ENCODE measurements around the gene DENND1A.
A peak's percentile ranks its signal among the peaks of the same experiment; 100 is the strongest.

The DENND1A gene

DNA sequence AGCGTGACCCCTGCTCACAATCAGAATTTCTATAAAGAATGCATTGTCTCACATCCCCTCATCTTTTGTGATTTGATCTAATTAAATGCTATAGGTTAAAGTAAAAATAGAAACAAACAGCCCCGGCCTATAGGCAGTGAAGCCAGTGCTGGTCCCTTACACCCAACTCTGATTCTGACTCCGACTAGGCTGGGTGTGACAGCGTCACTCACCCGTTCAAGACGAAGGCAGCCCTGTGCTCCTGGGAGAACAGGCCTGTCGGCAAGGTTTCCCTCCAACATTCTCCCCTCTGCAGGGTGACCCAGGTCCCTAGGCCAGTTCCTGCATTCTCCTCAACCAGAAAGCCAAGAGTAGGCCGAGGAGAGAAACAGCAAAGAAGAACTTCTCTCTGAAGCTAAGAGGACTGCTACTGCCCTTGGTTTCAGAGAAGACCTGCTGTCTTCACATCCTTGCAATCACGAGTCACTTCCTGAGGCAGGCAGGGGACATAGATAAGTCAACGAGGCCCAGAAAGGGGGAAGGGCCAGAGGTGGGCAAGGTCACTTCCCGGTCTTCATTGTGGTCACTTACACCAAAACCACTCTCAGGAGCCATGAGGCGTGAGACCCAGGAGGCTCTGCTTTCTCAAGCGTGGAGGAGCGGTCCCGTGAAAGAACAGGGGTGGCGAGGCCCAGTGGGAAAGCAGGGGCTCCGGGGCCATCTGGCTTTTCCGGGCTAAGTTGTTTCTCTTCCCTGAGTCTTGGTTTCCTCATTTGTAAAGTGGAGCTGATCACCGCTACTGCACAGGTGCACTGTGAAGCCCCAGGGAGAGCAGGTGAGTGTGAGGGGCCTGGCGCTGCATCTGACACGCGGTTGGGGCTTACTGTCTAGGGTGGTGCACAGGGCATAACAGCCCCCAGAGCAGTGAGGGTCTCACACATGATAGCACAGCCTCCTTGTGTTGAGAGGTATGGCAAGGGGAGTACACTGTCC, 373.2 kb downstream of the DENND1A start:
- peaks cover 23% of the 10 kb centered on the region for H3K4me1 Mint-ChIP-seq (ENCODE audit: low read depth)
- intact Hi-C loops (cut with micrococcal nuclease) = no loop called here
- H3K27ac Mint-ChIP-seq = no peak overlapping the region
- no peak overlapping the region for H3K4me3 Mint-ChIP-seq
- H3K9me3 Mint-ChIP-seq = no peaks in the 10 kb centered on the region
- no peaks in the 10 kb centered on the region for H3K27me3 Mint-ChIP-seq
- H3K36me3 Mint-ChIP-seq (ENCODE audit: low read depth) = peaks cover 88% of the 10 kb centered on the region

- no peak overlapping the region for H3K27ac Mint-ChIP-seq
- H3K4me1 Mint-ChIP-seq (ENCODE audit: low read depth) = peaks cover 34% of the 10 kb centered on the region
- H3K9me3 Mint-ChIP-seq = no peaks in the 10 kb centered on the region
- H3K27me3 Mint-ChIP-seq = no peaks in the 10 kb centered on the region
- no peak overlapping the region for H3K4me3 Mint-ChIP-seq
- H3K36me3 Mint-ChIP-seq (ENCODE audit: low read depth) = peaks cover 84% of the 10 kb centered on the region
- intact Hi-C loops (cut with micrococcal nuclease) = no loop called here
Measured at GRCh38 chr9:123555646-123556045, 374.3 kb downstream of the DENND1A start.

GRCh38 chr9:123552530-123552929, 377.4 kb downstream of the DENND1A start:
- H3K36me3 Mint-ChIP-seq (ENCODE audit: low read depth) = peaks cover 73% of the 10 kb centered on the region
- peaks cover 58% of the 10 kb centered on the region for H3K4me1 Mint-ChIP-seq (ENCODE audit: low read depth)
- H3K4me3 Mint-ChIP-seq = no peak overlapping the region
- H3K27me3 Mint-ChIP-seq = no peaks in the 10 kb centered on the region
- intact Hi-C loops (cut with micrococcal nuclease) = no loop called here
- H3K27ac Mint-ChIP-seq = no peak overlapping the region
- H3K9me3 Mint-ChIP-seq = no peaks in the 10 kb centered on the region

- Mint-ChIP-seq H3K4me1 (ENCODE audit: low read depth) (peaks cover 50% of the 10 kb centered on the region), H3K36me3 (ENCODE audit: low read depth) (peaks cover 65% of the 10 kb centered on the region), H3K27me3 (no peaks in the 10 kb centered on the region), H3K27ac (peak overlapping the region; percentile 13), H3K9me3 (no peaks in the 10 kb centered on the region), H3K4me3 (no peak overlapping the region)
- intact Hi-C loops (cut with micrococcal nuclease) = no loop called here
Measured at GRCh38 chr9:123551734-123552133, 378.2 kb downstream of the DENND1A start.

- Mint-ChIP-seq H3K27me3 (no peaks in the 10 kb centered on the region), H3K36me3 (ENCODE audit: low read depth) (peaks cover 55% of the 10 kb centered on the region), H3K27ac (peak overlapping the region; percentile 60)
Measured at GRCh38 chr9:123550797-123551196, 379.1 kb downstream of the DENND1A start.

GRCh38 chr9:123550012-123550411, 379.9 kb downstream of the DENND1A start:
- no peaks in the 10 kb centered on the region for H3K9me3 Mint-ChIP-seq
- H3K4me3 Mint-ChIP-seq = no peak overlapping the region
- H3K27ac Mint-ChIP-seq = peak overlapping the region; percentile 60

More at GRCh38 chr9:123550797-123551196, 379.1 kb downstream of the DENND1A start:
- H3K4me1 Mint-ChIP-seq (ENCODE audit: low read depth) = peaks cover 46% of the 10 kb centered on the region
- H3K9me3 Mint-ChIP-seq = no peaks in the 10 kb centered on the region
- H3K4me3 Mint-ChIP-seq = no peak overlapping the region
- intact Hi-C loops (cut with micrococcal nuclease) = no loop called here

GRCh38 chr9:123548741-123549545, 381.0 kb downstream of the DENND1A start:
- peak overlapping the region; percentile 32 for H3K4me3 Mint-ChIP-seq
- peak overlapping the region; percentile 27 for H3K27ac Mint-ChIP-seq
- H3K9me3 Mint-ChIP-seq = no peaks in the 10 kb centered on the region

More at GRCh38 chr9:123550012-123550411, 379.9 kb downstream of the DENND1A start:
- peaks cover 48% of the 10 kb centered on the region for H3K36me3 Mint-ChIP-seq (ENCODE audit: low read depth)
- no peaks in the 10 kb centered on the region for H3K27me3 Mint-ChIP-seq
- intact Hi-C loops (cut with micrococcal nuclease) = no loop called here
- H3K4me1 Mint-ChIP-seq (ENCODE audit: low read depth) = peaks cover 46% of the 10 kb centered on the region

DNA sequence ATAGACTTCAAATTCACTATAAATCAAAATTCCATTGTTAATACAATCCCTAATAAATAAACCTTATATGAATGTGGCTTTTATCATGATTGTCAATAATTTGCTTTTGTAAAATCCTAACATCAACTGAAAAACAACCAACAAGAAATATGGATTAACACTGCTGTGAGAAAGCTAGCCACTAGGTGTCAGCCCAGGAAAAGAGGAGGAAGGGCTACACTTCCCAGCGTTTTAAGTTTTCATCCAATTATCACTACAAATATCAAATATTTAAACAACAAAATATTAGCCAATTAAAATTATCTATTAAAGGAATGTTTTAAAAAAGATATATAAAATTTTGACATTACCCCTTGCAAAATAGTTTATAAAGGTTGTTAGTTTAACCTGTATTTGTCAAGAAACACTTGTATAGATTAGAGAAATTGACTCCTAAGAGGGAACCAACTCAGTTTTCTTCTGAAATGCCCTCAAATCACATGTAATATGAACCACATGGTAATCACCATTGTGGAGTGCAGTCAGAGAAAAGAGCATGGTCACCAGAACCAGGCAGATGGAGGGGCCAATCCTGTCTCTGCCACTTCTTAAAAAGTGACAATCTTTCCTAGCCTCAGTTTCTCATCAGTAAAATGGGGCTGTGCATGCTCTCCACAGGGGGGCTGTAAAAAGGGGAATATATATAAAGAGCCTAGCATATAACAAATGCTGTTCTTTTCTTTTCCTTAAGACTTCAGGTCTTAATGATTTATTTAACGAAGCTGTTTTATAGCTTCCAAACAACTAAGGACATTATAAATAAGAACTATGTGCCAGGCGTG, 385.7 kb downstream of the DENND1A start:
- no peak overlapping the region for H3K4me3 Mint-ChIP-seq
- no peaks in the 10 kb centered on the region for H3K9me3 Mint-ChIP-seq
- H3K27me3 Mint-ChIP-seq = no peaks in the 10 kb centered on the region
- H3K36me3 Mint-ChIP-seq (ENCODE audit: low read depth) = peaks cover 35% of the 10 kb centered on the region
- H3K27ac Mint-ChIP-seq = no peak overlapping the region
- intact Hi-C loops (cut with micrococcal nuclease) = loop anchor here (1.0 kb wide), 1 partner anchor 496 kb away; no protein-coding TSS in a partner anchor
- peaks cover 20% of the 10 kb centered on the region for H3K4me1 Mint-ChIP-seq (ENCODE audit: low read depth)

More at GRCh38 chr9:123548741-123549545, 381.0 kb downstream of the DENND1A start:
- H3K36me3 Mint-ChIP-seq (ENCODE audit: low read depth) = peaks cover 39% of the 10 kb centered on the region
- H3K27me3 Mint-ChIP-seq = no peaks in the 10 kb centered on the region
- intact Hi-C loops (cut with micrococcal nuclease) = no loop called here
- H3K4me1 Mint-ChIP-seq (ENCODE audit: low read depth) = peaks cover 46% of the 10 kb centered on the region

DNA sequence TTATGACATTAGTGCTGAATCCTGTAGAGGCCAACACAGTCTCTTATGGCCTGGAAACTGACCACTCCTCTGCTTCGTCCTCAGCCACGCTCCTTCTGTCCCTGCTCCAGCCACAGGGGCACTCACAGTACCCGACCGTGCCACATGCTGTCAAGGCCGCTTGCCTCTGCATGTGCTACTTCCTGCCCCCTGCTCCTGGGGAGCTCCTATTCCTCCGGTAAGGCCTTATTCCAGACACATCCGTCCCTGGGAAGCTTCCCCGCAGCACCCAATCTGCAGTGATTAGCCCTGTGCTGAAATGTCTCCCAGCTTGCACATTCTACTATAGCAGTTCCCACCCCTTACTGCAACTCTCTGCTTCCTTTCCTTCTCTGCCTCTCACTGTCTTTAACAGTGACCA, 386.4 kb downstream of the DENND1A start:
- Mint-ChIP-seq H3K9me3 (no peaks in the 10 kb centered on the region), H3K27ac (no peak overlapping the region), H3K27me3 (no peaks in the 10 kb centered on the region), H3K36me3 (ENCODE audit: low read depth) (peaks cover 35% of the 10 kb centered on the region), H3K4me1 (ENCODE audit: low read depth) (peaks cover 13% of the 10 kb centered on the region), H3K4me3 (no peak overlapping the region)
- intact Hi-C loops (cut with micrococcal nuclease) = no loop called here

DNA sequence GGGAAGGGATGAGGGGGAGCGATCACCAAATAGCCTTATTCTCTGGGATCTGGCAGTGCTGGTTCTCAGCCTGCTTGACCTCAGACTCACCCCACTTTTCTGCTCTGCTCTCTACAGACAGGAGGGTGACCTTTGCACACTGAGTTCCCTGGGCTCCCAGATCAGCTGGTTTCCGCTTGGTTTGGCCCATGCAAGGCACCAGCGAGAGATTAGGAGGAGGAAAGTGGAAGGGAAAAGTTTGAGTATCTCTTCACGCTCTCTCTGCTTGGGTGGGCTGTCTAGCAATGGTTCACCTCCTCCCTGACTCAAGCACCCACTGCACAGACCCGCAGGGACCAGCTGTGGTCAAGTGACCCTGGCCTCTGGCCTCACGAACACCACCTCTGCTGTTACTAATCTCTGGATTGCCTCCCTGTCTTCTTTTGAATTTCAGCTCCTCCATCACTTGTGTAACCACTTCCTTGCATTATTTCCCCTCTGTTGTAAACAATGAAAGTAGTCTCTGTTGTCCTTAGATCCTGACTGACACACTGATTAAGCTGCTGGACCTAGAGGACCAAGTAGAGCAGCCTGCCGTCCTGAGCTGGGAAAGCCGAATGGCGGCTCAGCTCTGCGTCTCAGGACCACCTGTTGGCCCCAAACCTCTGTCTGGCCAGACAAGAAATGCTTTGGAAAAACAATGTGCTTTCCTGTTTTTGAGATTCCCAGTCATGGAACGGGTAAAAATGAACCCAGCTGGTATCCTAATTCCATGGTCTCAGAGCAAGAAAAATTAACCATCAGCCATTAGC, 387.3 kb downstream of the DENND1A start:
- H3K4me1 Mint-ChIP-seq (ENCODE audit: low read depth) = peaks cover 5% of the 10 kb centered on the region
- H3K27me3 Mint-ChIP-seq = no peaks in the 10 kb centered on the region
- intact Hi-C loops (cut with micrococcal nuclease) = no loop called here
- no peak overlapping the region for H3K27ac Mint-ChIP-seq
- no peak overlapping the region for H3K4me3 Mint-ChIP-seq
- H3K36me3 Mint-ChIP-seq (ENCODE audit: low read depth) = peaks cover 27% of the 10 kb centered on the region
- H3K9me3 Mint-ChIP-seq = no peaks in the 10 kb centered on the region

GRCh38 chr9:123541411-123541810, 388.5 kb downstream of the DENND1A start:
- Mint-ChIP-seq H3K36me3 (ENCODE audit: low read depth) (peaks cover 27% of the 10 kb centered on the region), H3K4me3 (no peak overlapping the region), H3K9me3 (no peaks in the 10 kb centered on the region), H3K27me3 (no peaks in the 10 kb centered on the region), H3K27ac (no peak overlapping the region), H3K4me1 (ENCODE audit: low read depth) (peaks cover 8% of the 10 kb centered on the region)
- intact Hi-C loops (cut with micrococcal nuclease) = no loop called here

GRCh38 chr9:123540457-123540856, 389.5 kb downstream of the DENND1A start:
- intact Hi-C loops (cut with micrococcal nuclease) = no loop called here
- Mint-ChIP-seq H3K4me3 (no peak overlapping the region), H3K27ac (no peak overlapping the region), H3K36me3 (ENCODE audit: low read depth) (peaks cover 32% of the 10 kb centered on the region), H3K9me3 (no peaks in the 10 kb centered on the region), H3K27me3 (no peaks in the 10 kb centered on the region), H3K4me1 (ENCODE audit: low read depth) (peaks cover 10% of the 10 kb centered on the region)

DNA sequence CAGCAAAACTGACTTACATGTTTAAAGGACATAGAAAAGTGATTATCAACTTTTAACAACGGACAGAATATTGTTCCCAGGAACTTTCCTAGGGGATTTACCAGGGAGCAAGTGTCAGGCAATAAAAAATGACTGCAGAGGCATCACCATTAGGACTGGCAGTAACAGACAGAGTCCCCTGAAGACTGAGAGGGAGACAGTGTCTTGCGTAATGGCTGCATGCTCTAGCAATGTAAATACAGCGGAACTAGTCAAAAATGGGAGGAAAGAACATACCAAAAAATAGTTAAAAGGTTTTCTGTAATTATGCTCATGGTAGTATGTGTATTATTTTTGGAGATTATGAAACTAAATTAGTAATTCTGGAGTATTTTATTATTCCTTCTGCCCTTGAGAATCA, 392.1 kb downstream of the DENND1A start:
- no peak overlapping the region for H3K27ac Mint-ChIP-seq
- H3K4me1 Mint-ChIP-seq (ENCODE audit: low read depth) = peaks cover 8% of the 10 kb centered on the region
- no peak overlapping the region for H3K4me3 Mint-ChIP-seq
- no peaks in the 10 kb centered on the region for H3K27me3 Mint-ChIP-seq
- H3K9me3 Mint-ChIP-seq = no peaks in the 10 kb centered on the region
- intact Hi-C loops (cut with micrococcal nuclease) = no loop called here
- H3K36me3 Mint-ChIP-seq (ENCODE audit: low read depth) = peaks cover 48% of the 10 kb centered on the region

Measured in dendritic cell treated with granulocyte-macrophage colony-stimulating factor and Interleukin-4, amounts not matched to agents 40 ng/mL and 50 ng/mL, for 4 days (primary cell).